Right lobe of liver (tissue), 4 donors: Measurements from ENCODE around the gene USP53.

ENCODE experiments used
- POLR2A ChIP-seq: fragments of 450-650 bp; IDR thresholded peaks from one replicate; pipeline ENCODE4 v1.6.1; 2017; ENCODE audit warnings: antibody characterized with exemption, mild to moderate bottlenecking
- TF ChIP-seq, protein P1 (sequence below), 4 donors: fragments of 200-600 bp in 3 of 4; fragments of 450-650 bp in 1 of 4; IDR thresholded peaks; one replicate each; pipeline versions ENCODE4 v1.5.1 to v1.8.0; 2016 to 2022; ENCODE audit warnings: antibody characterized with exemption in 4 of 4, mild to moderate bottlenecking in 2 of 4
- donor health status: DM: no; HTN: no; CAD: no.
- donor health status: DM: no; HTN: no; CAD: no.
- donor health status: DM: no; HTN: yes; CAD: no.

DNA sequence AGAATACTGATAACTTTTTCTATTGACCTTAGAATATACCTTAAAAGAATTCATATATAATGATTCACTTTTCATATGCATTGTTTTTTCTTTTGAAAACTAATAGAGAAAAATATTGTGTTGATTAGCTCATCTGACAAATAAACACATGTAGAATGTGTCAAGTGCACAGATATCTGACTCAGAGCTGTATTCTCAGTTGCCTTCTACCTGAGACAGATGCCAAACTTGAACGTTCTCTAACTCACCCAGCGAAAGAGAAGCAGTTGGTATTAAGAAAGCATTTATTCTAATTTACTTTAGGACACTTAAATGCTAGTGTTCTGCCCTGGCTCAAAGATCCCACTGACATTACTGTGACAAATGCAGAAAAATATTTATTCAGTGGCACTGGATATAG lies 28.1 kb downstream of the USP53 start:
- TF ChIP-seq, protein P1, sequence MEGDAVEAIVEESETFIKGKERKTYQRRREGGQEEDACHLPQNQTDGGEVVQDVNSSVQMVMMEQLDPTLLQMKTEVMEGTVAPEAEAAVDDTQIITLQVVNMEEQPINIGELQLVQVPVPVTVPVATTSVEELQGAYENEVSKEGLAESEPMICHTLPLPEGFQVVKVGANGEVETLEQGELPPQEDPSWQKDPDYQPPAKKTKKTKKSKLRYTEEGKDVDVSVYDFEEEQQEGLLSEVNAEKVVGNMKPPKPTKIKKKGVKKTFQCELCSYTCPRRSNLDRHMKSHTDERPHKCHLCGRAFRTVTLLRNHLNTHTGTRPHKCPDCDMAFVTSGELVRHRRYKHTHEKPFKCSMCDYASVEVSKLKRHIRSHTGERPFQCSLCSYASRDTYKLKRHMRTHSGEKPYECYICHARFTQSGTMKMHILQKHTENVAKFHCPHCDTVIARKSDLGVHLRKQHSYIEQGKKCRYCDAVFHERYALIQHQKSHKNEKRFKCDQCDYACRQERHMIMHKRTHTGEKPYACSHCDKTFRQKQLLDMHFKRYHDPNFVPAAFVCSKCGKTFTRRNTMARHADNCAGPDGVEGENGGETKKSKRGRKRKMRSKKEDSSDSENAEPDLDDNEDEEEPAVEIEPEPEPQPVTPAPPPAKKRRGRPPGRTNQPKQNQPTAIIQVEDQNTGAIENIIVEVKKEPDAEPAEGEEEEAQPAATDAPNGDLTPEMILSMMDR (IDR thresholded peaks at IDR 0.05) = no peak
- TF ChIP-seq POLR2A = no peak
